Astrocyte of the cerebellum (primary cell): ENCODE data around the gene CEP44.
"Not testable (repeated sequence)": the region's sequence is repeated elsewhere in the genome, so short reads cannot be mapped to it uniquely, and the experiment has no call there.

Experiments
- DNase-seq: peaks from one replicate; pipeline ENCODE4 v3.0.0-alpha.2; 2011; ENCODE audit warnings: low read depth
- H3K4me3 ChIP-seq: 2 replicates; pipeline ENCODE4 v1.5.1; 2011; ENCODE audit warnings: mild to moderate bottlenecking, low read depth, low read length, moderate library complexity
- in situ Hi-C: cut with HindIII; loops from 2 replicates; pipeline ENCODE4 v1.10.0; 2017; ENCODE audit warnings: low sequenced_read_pairs
- TF ChIP-seq, protein P1 (sequence below): IDR thresholded peaks from 2 replicates; pipeline ENCODE4 v1.5.1; 2012; ENCODE audit warnings: low read length, low read depth, moderate library complexity, mild to moderate bottlenecking; ENCODE audit errors: missing control alignments

The CEP44 gene

DNA sequence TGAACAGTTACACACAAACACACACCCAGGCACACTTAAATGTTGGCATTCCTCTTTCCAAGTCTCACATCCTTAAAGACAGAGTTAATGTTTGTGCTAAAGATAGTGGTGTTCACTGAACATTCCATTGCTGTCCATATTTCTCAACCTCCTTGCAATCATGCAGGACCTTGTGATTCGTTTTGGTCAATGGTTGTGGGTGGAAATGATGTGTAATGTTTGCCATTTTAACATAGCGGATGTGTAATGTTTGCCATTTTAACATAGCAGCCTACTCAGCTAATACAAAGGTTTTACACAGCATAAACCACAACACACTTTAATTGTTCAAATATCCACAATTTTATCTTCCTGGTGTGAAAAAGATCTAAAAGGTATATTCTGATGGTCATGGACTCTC, 93.9 kb downstream of the CEP44 start:
- TF ChIP-seq, protein P1, sequence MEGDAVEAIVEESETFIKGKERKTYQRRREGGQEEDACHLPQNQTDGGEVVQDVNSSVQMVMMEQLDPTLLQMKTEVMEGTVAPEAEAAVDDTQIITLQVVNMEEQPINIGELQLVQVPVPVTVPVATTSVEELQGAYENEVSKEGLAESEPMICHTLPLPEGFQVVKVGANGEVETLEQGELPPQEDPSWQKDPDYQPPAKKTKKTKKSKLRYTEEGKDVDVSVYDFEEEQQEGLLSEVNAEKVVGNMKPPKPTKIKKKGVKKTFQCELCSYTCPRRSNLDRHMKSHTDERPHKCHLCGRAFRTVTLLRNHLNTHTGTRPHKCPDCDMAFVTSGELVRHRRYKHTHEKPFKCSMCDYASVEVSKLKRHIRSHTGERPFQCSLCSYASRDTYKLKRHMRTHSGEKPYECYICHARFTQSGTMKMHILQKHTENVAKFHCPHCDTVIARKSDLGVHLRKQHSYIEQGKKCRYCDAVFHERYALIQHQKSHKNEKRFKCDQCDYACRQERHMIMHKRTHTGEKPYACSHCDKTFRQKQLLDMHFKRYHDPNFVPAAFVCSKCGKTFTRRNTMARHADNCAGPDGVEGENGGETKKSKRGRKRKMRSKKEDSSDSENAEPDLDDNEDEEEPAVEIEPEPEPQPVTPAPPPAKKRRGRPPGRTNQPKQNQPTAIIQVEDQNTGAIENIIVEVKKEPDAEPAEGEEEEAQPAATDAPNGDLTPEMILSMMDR = no peak
- H3K4me3 ChIP-seq = no peak overlapping the region
- DNase-seq = no peak
- in situ Hi-C loops = no loop called here

DNA sequence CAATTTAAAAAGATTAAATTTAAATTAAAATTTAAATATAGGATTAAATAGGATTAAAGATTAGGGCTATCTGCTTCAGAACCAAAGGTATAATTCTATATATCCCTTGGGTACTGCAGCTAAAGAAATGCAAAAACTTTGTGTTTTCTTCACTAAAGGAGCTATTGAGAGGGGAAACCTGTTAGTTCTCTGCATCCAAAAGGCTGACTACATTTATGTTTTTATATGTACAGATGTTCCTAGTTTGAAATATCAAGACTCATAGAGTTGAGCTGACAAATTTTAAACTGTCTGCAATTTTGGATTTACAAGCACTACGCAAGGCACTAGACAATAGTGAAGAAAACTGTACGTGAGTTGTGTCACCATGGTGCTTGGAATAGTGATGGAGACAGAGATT, 95.2 kb downstream of the CEP44 start:
- DNase-seq = no peak
- in situ Hi-C loops = no loop called here
- TF ChIP-seq, protein P1 = no peak
- no peak overlapping the region for H3K4me3 ChIP-seq

DNA sequence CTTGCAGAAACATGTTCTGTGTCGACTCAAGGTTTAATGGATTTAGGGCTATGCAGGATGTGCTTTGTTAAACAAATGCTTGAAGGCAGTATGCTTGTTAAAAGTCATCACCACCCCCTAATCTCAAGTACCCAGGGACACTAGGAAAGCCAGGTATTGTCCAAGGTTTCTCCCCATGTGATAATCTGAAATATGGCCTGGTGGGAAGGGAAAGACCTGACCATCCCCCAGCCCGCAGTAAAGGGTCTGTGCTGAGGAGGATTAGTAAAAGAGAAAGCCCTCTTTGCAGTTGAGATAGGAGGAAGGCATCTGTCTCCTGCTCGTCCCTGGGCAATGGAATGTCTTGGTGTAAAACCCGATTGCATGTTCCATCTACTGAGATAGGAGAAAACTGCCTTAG, 96.5 kb downstream of the CEP44 start:
- DNase-seq, in situ Hi-C loops: not testable (repeated sequence)

GRCh38 chr4:174380699-174381439, 97.2 kb downstream of the CEP44 start:
- H3K4me3 ChIP-seq = no peak overlapping the region
- TF ChIP-seq, protein P1 = no peak
- in situ Hi-C loops = no loop called here
- no peak for DNase-seq

More for the DNA sequence above, 96.5 kb downstream of the CEP44 start:
- not testable (repeated sequence) for H3K4me3 ChIP-seq

DNA sequence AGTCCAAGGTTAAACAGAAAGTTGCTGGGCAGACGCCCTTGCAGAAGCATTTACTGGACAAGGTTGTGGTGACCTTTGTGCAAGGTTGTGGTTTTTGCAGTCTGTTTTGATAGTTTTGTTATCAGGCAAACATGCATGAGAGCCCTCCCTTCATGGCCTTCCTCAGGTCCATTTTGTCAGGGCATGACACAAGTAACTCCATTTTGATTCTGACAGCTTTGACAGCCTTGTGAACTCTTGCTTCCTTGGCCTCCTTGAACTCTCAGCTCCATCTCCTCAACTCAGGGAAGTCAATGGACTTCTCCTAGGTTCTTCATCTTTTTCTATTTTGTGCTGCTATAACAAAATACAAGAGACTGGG, 97.7 kb downstream of the CEP44 start:
- TF ChIP-seq, protein P1 = no peak
- no peak overlapping the region for H3K4me3 ChIP-seq
- DNase-seq = no peak
- in situ Hi-C loops = no loop called here
